ENCODE measurements around the gene EFNA5.

Gene EFNA5

DNA sequence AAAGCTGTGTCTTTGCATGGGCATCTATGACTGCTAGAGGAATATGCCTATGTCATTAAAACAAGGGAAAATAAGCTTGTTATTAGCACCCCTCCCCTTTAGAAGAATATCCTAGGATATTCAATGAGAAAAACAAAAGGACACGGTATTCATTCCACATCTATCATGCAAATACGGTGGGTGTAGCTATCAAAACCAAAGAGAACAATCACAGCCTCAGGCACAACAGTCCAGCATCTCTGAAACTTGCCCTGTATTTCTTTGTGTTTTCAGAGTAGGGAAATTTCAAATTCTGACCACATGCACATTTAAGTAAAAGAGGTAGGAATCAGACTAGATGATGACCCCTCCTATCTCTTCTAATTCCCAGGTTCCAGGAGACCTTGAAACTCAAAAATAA is 209.9 kb downstream of the EFNA5 start:
- TF ChIP-seq GATA3 (IDR thresholded peaks at IDR 0.05; ENCODE audit: low read depth, low read length) (no peak), GATA2 (IDR thresholded peaks at IDR 0.05; ENCODE audit: low read depth, low read length) (no peak)

DNA sequence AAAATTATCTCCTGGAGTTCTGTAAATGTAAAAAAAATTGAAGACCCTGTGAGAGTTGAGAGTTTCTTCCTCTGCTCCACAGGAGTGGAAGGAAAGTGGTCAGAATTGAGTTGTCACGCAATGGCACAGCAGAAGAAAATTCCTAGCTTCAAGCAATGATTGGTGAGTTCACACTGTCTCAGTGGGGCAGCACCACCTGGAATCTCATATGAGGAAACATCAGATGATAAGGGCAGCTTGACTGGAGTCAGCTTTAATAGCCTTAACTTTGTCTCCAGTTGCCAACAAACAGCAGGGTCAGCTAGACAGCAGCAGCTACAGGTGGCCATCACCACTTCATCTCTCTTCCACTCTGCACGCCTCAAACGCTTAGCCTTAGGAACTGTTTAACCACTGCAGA is 211.1 kb downstream of the EFNA5 start:
- TF ChIP-seq GATA3 (IDR thresholded peaks at IDR 0.05; ENCODE audit: low read depth, low read length): no peak
- no peak for TF ChIP-seq GATA2 (IDR thresholded peaks at IDR 0.05; ENCODE audit: low read depth, low read length)

DNA sequence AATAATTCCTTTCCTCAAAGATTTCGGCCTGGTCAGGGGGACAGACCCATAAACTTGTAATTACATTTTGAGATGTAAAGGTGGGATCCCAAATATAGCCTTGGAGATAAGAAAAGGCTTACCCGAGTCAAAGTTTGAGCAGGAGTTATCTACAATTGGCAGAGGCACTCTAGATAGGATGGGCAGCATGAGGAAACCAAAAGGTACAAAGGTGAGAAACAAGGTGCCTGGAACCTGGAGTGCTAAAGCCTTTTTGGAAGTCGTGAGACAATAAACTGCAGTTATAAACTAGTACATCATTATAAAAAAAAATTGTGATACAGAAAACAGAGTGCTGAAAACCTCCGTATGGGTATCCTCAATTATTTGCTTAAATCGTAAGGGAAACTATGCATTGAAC is 212.4 kb downstream of the EFNA5 start:
- no peak for TF ChIP-seq GATA3 (IDR thresholded peaks at IDR 0.05; ENCODE audit: low read depth, low read length)
- no peak for TF ChIP-seq GATA2 (IDR thresholded peaks at IDR 0.05; ENCODE audit: low read depth, low read length)

DNA sequence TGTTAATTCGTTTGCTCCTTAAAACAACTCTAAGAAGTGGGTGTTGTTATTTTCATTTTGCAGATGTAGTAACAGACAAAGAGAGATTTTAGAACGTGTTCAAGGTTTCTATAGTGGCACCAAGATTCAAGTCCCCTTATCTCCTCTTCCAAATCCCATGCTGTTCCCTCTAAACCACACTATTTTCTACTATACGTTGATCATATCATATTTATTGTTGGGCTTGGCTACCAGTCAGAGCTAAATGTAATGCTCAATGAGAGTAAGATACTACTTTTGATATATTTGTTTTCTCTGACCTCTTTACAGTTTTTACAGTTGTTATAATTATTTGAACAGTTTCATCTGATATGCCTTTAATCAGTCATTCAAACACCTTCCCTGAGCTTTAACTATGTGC is 212.9 kb downstream of the EFNA5 start:
- TF ChIP-seq GATA2 (IDR thresholded peaks at IDR 0.05; ENCODE audit: low read depth, low read length): no peak
- no peak for TF ChIP-seq GATA3 (IDR thresholded peaks at IDR 0.05; ENCODE audit: low read depth, low read length)

DNA sequence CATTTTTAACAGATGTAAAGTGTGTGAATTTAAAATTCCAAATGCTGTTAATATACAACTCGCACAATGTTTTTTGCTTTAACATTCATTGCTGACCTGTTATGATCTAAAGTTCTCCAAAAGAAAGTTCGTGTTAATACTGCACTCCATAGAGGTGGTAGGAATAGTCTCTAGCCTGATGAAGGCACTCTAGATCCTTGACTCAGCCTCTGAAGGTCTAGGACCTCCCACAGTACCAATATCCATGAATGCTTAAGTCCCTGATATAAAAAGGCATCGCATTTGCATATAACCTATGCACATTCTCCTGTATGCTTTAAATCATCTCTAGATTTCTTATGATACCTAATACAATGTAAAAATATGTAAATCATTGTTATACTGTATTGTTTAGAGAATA is 213.6 kb downstream of the EFNA5 start:
- TF ChIP-seq GATA2 (IDR thresholded peaks at IDR 0.05; ENCODE audit: low read depth, low read length) (no peak), GATA3 (IDR thresholded peaks at IDR 0.05; ENCODE audit: low read depth, low read length) (no peak)

DNA sequence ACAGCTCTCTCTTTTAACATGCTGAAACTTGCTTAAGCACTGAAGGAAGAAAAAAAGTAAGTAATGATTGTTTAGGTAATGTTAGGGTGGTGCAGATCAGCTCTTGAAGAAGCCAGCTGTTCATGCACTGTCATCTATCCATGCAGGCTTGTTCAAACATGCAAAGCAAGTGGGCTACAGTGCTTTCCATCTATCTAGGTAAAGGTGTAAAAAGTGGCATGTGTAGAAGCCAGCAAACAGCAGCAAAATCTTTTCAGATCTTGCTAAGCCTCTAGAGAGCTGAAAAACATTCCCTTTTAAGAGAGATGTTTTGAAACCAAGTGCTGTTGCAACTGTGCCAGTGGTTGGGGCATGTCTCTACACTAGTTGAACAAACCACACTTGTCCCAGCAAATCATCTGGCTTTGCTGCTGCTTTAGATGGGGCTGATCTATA is 214.4 kb downstream of the EFNA5 start:
- TF ChIP-seq GATA3 (IDR thresholded peaks at IDR 0.05; ENCODE audit: low read depth, low read length): no peak

DNA sequence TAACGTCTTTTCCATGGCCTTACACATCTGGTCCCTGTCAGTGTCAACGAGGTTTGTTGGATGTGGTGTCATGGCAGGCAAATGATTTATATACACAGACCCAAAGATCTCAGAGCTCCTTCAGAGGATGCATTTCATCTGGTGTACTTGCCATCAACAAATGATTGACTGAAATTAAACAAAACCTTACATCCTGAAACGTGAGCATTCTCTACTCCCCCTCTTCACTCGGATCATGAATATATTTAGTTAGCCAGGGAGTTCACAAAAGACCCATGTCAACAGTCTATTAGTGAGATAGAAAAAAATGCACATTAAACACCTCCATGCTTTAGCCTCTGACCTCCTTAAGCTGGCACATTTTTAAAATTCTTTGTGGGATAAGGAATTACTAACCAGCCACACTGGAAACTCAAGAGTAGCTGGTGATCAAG is 215.6 kb downstream of the EFNA5 start:
- no peak for TF ChIP-seq GATA2 (IDR thresholded peaks at IDR 0.05; ENCODE audit: low read depth, low read length)
- TF ChIP-seq GATA3 (IDR thresholded peaks at IDR 0.05; ENCODE audit: low read depth, low read length): no peak

DNA sequence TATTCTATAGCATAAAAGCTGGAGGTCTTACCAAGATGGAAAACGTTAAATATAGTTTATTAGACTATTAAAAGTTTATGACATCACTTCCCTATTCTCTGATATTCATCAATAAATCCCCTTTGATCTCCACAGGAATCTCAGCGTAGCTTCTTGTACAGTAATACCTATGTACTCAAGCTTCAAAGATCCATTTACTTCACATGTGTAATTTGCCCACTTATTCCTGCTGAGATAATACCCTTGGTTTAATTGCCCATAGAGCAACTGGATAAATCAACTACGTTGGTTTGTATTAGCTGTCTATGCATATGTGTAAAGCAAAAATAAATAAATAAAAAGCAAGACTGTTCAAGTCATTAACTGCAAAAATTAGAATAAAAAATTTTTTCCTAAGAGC is 219.7 kb downstream of the EFNA5 start:
- TF ChIP-seq GATA2 (IDR thresholded peaks at IDR 0.05; ENCODE audit: low read depth, low read length): no peak
- no peak for TF ChIP-seq GATA3 (IDR thresholded peaks at IDR 0.05; ENCODE audit: low read depth, low read length)

DNA sequence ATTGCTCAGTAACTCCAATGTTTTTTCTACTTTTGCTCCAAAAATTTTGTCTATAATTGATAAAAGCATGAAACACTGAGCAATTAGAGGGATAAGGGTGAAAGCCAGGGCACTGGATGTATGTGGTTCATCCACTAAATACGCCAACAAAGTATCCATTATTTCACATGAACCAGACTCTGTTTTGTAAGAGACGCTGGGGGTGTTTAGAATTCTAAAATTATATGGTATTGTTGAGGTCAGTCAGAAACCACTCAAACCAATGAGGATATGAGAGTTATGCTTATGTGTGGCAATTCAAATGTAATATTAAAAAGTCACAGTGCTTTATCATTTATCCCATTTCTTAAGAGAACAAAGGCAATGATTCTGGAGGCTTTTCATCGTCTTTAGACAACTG is 220.2 kb downstream of the EFNA5 start:
- TF ChIP-seq GATA3 (IDR thresholded peaks at IDR 0.05; ENCODE audit: low read depth, low read length): no peak
- TF ChIP-seq GATA2 (IDR thresholded peaks at IDR 0.05; ENCODE audit: low read depth, low read length): no peak

DNA sequence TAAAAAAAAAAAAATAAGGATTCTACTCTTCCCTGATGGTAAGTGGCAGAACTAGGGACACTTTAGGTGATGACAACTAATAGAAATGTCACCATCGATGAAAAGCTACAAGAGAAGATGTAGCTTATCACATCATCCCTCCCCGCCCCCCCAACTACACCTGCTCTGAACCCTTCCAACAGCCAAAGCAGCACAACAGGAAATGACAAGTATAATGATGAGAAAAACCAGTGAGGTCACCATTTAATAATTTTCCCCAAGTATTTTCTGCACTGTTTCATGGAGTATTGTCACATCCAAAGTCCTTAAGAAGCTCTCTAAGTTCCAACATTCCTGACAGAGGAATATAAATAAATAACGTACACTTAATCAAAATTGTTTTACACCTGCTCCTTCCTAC is 221.4 kb downstream of the EFNA5 start:
- TF ChIP-seq GATA2 (IDR thresholded peaks at IDR 0.05; ENCODE audit: low read depth, low read length) (no peak), GATA3 (IDR thresholded peaks at IDR 0.05; ENCODE audit: low read depth, low read length) (no peak)

DNA sequence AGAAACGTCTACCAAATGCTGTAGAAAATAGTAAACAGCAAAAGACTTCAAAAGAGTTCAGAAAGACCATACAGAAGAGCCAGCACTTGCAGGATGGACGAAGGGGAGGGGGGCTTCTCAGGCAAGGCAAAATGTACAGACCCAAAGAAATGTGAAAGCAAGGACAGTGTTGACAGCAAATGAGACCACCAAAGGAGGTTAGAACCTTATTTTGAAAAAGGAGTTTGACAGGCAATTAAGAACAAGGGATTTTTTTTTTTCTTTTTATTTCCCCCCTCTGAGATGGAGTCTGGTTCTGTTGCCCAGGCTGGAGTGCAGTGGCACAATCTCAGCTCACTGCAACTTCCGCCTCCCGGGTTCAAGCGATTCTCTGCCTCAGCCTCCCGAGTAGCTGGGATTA is 223.2 kb downstream of the EFNA5 start:
- no peak for TF ChIP-seq GATA2 (IDR thresholded peaks at IDR 0.05; ENCODE audit: low read depth, low read length)
- no peak for TF ChIP-seq GATA3 (IDR thresholded peaks at IDR 0.05; ENCODE audit: low read depth, low read length)

DNA sequence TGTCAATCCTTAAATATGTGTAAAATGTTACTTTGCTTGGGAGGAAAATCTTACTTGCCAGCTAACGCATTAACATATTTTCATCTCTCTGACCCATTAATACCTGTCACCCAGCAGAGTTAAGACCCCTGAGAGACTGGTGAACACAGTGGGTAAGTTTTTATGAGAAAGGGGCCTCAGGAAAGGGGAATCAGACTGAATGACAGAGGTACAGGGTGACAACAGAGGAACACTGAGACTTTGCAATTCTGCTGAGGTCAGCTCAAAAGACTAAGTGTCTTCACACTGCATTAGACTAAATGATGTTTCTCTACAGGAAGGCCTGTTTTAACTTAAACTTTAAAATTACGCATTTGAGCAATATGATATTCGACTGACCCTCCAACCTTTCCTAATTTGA is 223.8 kb downstream of the EFNA5 start:
- TF ChIP-seq GATA3 (IDR thresholded peaks at IDR 0.05; ENCODE audit: low read depth, low read length) (no peak), GATA2 (IDR thresholded peaks at IDR 0.05; ENCODE audit: low read depth, low read length) (no peak)

DNA sequence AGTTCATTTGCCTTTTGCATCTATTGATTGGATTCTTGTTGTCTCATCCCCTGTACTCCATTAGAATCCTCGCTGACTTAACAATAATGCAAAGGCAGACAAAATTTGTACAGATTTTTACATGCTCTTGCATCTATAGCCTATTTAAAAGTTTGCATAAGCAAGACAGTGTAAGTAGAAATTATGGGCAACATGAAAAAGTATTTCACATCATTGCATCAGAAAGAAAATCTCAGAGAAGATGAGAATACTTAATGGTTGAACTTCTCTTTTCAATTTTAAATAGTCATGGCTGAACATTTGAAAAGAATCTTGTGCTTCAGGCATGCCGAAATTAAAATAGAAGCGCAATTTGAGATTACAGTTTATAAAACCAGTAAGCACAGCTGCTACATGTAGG is 226.4 kb downstream of the EFNA5 start:
- TF ChIP-seq GATA3 (IDR thresholded peaks at IDR 0.05; ENCODE audit: low read depth, low read length): no peak
- no peak for TF ChIP-seq GATA2 (IDR thresholded peaks at IDR 0.05; ENCODE audit: low read depth, low read length)

DNA sequence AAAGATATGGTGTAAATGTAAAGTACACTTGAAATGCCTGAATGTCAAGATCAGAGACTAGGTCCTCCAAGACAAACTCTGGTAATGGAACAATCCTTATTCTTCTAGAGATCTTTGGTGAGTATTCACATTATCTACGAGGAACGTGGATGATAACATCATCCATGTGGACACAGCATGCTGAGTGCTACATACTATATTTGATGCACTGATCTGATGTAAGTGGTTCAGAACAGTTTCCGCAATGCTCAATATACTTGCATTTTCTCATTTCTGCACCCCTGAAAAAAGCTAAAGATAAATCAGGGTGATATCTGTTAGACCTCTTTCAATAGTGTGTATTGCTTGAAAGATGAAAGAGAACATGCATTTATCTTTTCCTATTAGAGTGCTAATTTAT is 226.8 kb downstream of the EFNA5 start:
- TF ChIP-seq GATA3 (IDR thresholded peaks at IDR 0.05; ENCODE audit: low read depth, low read length): no peak
- TF ChIP-seq GATA2 (IDR thresholded peaks at IDR 0.05; ENCODE audit: low read depth, low read length): no peak

DNA sequence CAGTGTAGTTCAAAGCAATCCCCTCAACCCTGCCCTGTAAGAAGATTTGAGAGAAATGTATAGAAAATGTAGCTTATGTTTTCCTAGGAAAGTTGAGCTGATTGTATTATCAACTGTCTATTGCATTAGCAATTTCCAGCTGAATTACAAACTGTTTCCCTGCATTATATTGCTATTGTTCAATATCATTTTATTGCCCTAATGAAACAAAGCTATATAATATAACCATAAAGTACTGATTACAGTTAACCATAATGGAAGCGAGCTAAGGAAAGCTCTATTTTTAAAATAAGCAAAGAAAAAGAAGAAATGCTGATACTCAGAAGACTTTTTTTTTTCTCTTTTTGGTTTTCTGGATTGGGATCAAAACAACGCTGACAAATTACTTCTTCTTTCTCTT is 228.3 kb downstream of the EFNA5 start:
- TF ChIP-seq GATA3 (IDR thresholded peaks at IDR 0.05; ENCODE audit: low read depth, low read length) (no peak), GATA2 (IDR thresholded peaks at IDR 0.05; ENCODE audit: low read depth, low read length) (no peak)

DNA sequence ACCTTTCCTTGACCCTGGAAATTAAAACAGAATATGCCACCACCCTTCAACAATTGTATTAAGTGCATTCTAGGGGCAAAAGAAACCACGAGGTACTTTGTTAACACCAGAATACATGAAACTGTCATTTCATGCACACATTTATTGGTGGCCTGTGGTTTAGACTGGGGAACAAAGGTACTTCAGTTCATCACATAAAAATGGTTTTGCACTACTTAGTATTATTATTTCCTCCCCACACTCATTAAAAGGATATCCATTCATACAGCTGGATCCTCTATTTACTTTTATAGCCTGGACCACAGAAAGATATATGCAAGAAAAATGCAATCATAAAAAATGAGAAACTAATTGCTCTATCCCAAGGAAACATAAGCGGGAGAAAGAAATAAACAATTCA is 230.9 kb downstream of the EFNA5 start:
- TF ChIP-seq GATA2 (IDR thresholded peaks at IDR 0.05; ENCODE audit: low read depth, low read length) (no peak), GATA3 (IDR thresholded peaks at IDR 0.05; ENCODE audit: low read depth, low read length) (no peak)

Data from SH-SY5Y (cell line).